SK-N-SH (cell line): ENCODE results near the gene RIC3. TPM values are rescaled to one million over a fixed set of nuclear protein-coding genes. Genes with fewer than 3 reads are reported as not detected.

ENCODE experiments used
- CTCF ChIA-PET: fragments of 300-600, 350-600 bp; formaldehyde crosslinking; extraction: SDS; loops from one replicate; lab custom pipeline; 2021; lab: Yijun Ruan, JAX
- POLR2A ChIA-PET: fragments of 350-600 bp; sonication (Branson Sonifier 250); formaldehyde crosslinking; extraction: SDS; loops from one replicate; lab custom pipeline; 2020; ENCODE audit warnings: antibody characterized with exemption, inconsistent platforms; lab: Yijun Ruan, JAX
- DNase-seq: peaks from one replicate; pipeline ENCODE4 v3.0.0; 2012
- H2AFZ ChIP-seq: fragments of 200-600 bp; sonication (generic); 2 replicates; pipeline ENCODE4 v1.8.1; 2016; ENCODE audit warnings: antibody characterized with exemption, mild to moderate bottlenecking, low read depth
- H3F3A ChIP-seq: fragments of 200-600 bp; sonication (generic); replicated peaks from 2 replicates; pipeline ENCODE3; 2016; ENCODE audit warnings: antibody characterized with exemption, mild to moderate bottlenecking; ENCODE audit not compliant: insufficient read depth
- H3K27ac ChIP-seq, 2 experiments: fragments of 200-500 bp in 1 of 2; fragments of 200-600 bp in 1 of 2; sonication (Bioruptor generic) in 1 of 2; sonication (generic), shearing (Covaris generic) in 1 of 2; 2 replicates each; pipeline versions ENCODE4 v1.5.1 to v1.6.1; 2014 to 2016; ENCODE audit warnings: low read depth in 2 of 2, inconsistent platforms in 1 of 2, low read length in 1 of 2, mild to moderate bottlenecking in 1 of 2, mixed read lengths in 1 of 2
- H3K27me3 ChIP-seq: fragments of 200-600 bp; sonication (generic), shearing (Covaris generic); 2 replicates; pipeline ENCODE4 v1.6.1; 2016; ENCODE audit warnings: mixed run types; ENCODE audit not compliant: insufficient read depth
- H3K36me3 ChIP-seq, 2 experiments: fragments of 200-500 bp in 1 of 2; fragments of 200-600 bp in 1 of 2; sonication (Bioruptor generic) in 1 of 2; sonication (generic) in 1 of 2; replicated peaks in 1 of 2; 2 replicates each; pipeline versions ENCODE3 to v1.5.1; 2014 to 2016; ENCODE audit warnings: low read length in 1 of 2, mild to moderate bottlenecking in 1 of 2; ENCODE audit not compliant: insufficient read depth in 2 of 2, control insufficient read depth in 1 of 2
- H3K4me1 ChIP-seq, 2 experiments: fragments of 200-500 bp in 1 of 2; fragments of 200-600 bp in 1 of 2; sonication (Bioruptor generic) in 1 of 2; sonication (generic), shearing (Covaris generic) in 1 of 2; 2 replicates each; pipeline versions ENCODE4 v1.5.1 to v1.6.1; 2014 to 2016; ENCODE audit warnings: low read depth in 1 of 2, low read length in 1 of 2, mixed run types in 1 of 2; ENCODE audit not compliant: insufficient read depth in 2 of 2, control insufficient read depth in 1 of 2
- H3K4me2 ChIP-seq: fragments of 200-600 bp; sonication (generic), shearing (Covaris generic); 2 replicates; pipeline ENCODE4 v1.6.1; 2017; ENCODE audit warnings: mixed run types
- H3K4me3 ChIP-seq, 2 experiments: fragments of 200-500 bp in 1 of 2; fragments of 200-600 bp in 1 of 2; sonication (Bioruptor generic) in 1 of 2; sonication (generic), shearing (Covaris generic) in 1 of 2; 2 replicates each; pipeline versions ENCODE4 v1.5.1 to v1.8.1; 2014 to 2016; ENCODE audit warnings: low read depth in 2 of 2, inconsistent platforms in 1 of 2, low read length in 1 of 2, mild to moderate bottlenecking in 1 of 2, mixed read lengths in 1 of 2, moderate library complexity in 1 of 2
- H3K79me2 ChIP-seq: fragments of 200-600 bp; sonication (generic); 2 replicates; pipeline ENCODE4 v1.8.1; 2017; ENCODE audit warnings: mild to moderate bottlenecking; ENCODE audit not compliant: insufficient read depth
- H3K9ac ChIP-seq: fragments of 200-600 bp; sonication (generic); 2 replicates; pipeline ENCODE4 v1.6.1; 2017; ENCODE audit warnings: mixed run types
- H3K9me2 ChIP-seq: fragments of 200-600 bp; sonication (generic); 2 replicates; pipeline ENCODE4 v1.6.1; 2017; ENCODE audit warnings: mixed run types
- H3K9me3 ChIP-seq: fragments of 200-600 bp; sonication (generic); 2 replicates; pipeline ENCODE4 v1.6.1; 2017; ENCODE audit warnings: mixed run types, mild to moderate bottlenecking, moderate library complexity
- H4K20me1 ChIP-seq: fragments of 200-600 bp; sonication (generic); 2 replicates; pipeline ENCODE4 v1.6.1; 2017; ENCODE audit warnings: mild to moderate bottlenecking, mixed run types; ENCODE audit not compliant: insufficient read depth
- CHD2 ChIP-seq: fragments of 150-350 bp; IDR thresholded peaks from 2 replicates; pipeline ENCODE4 v1.6.1; 2018; ENCODE audit warnings: low read length; ENCODE audit not compliant: partially characterized antibody
- RAD21 ChIP-seq: IDR thresholded peaks from 2 replicates; pipeline ENCODE4 v1.6.1; 2012; ENCODE audit warnings: mild to moderate bottlenecking, low read length
- RCOR1 ChIP-seq: fragments of 150-350 bp; IDR thresholded peaks from 2 replicates; pipeline ENCODE4 v1.6.1; 2017; ENCODE audit warnings: antibody characterized with exemption, low read length
- SMC3 ChIP-seq: IDR thresholded peaks from 2 replicates; pipeline ENCODE4 v1.6.1; 2012; ENCODE audit warnings: low read depth, low read length, improper control_type of control experiment
- WGBS: methylation state at CpG from one replicate; pipeline ENCODE4 v1.1.6; 2017; ENCODE audit warnings: low lambda C conversion rate; 5-methylcytosine and 5-hydroxymethylcytosine counted together
- polyA plus RNA-seq, 3 experiments: library from polyadenylated mRNA; depleted of rRNA; stranded (reverse); fragments of >200 nt; gene quantifications; 2 replicates each; pipeline ENCODE4 v1.2.3, GENCODE V29; 2012
- TF ChIP-seq, protein P1 (sequence below): IDR thresholded peaks from 2 replicates; pipeline ENCODE4 v1.4.0; 2012; ENCODE audit warnings: low read depth
- TF ChIP-seq, protein P2 (sequence below): IDR thresholded peaks from 2 replicates; pipeline ENCODE4 v1.6.1; 2012; ENCODE audit warnings: mild to moderate bottlenecking, low read depth, low read length, moderate library complexity
- TF ChIP-seq, protein P3 (sequence below): fragments of 150-350 bp; IDR thresholded peaks from 2 replicates; pipeline ENCODE4 v1.6.1; 2017; ENCODE audit warnings: antibody characterized with exemption, low read length, low read depth, borderline replicate concordance

Gene RIC3
- polyA plus RNA-seq, 1 of the 3 experiments (the other 2 are of a cell fraction) = 0.54 TPM

DNA sequence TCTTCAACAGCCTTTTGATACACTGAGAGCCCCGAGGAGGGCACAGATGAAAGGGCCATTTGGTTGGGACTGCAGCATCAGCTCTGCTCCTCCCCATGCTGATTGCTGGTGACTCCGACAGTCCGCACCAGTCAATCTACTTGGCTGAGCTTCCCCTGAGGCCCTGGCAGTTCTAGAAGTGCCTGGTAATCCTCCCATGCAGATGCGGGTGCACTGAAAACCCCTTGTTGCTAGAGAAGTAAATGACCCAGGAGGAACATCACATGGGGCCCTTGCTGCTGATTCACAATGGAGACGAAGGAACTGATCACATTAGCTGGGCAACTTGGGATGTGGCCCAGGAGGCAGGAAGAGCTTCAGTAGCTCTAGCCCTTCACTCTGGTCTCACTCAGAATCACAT lies 35.2 kb upstream of the RIC3 start (continued):
- TF ChIP-seq RCOR1 (no peak), SMC3 (no peak), RAD21 (no peak)
- TF ChIP-seq, protein P1, sequence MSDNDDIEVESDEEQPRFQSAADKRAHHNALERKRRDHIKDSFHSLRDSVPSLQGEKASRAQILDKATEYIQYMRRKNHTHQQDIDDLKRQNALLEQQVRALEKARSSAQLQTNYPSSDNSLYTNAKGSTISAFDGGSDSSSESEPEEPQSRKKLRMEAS = no peak
- TF ChIP-seq, protein P2, sequence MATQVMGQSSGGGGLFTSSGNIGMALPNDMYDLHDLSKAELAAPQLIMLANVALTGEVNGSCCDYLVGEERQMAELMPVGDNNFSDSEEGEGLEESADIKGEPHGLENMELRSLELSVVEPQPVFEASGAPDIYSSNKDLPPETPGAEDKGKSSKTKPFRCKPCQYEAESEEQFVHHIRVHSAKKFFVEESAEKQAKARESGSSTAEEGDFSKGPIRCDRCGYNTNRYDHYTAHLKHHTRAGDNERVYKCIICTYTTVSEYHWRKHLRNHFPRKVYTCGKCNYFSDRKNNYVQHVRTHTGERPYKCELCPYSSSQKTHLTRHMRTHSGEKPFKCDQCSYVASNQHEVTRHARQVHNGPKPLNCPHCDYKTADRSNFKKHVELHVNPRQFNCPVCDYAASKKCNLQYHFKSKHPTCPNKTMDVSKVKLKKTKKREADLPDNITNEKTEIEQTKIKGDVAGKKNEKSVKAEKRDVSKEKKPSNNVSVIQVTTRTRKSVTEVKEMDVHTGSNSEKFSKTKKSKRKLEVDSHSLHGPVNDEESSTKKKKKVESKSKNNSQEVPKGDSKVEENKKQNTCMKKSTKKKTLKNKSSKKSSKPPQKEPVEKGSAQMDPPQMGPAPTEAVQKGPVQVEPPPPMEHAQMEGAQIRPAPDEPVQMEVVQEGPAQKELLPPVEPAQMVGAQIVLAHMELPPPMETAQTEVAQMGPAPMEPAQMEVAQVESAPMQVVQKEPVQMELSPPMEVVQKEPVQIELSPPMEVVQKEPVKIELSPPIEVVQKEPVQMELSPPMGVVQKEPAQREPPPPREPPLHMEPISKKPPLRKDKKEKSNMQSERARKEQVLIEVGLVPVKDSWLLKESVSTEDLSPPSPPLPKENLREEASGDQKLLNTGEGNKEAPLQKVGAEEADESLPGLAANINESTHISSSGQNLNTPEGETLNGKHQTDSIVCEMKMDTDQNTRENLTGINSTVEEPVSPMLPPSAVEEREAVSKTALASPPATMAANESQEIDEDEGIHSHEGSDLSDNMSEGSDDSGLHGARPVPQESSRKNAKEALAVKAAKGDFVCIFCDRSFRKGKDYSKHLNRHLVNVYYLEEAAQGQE = no peak

DNA sequence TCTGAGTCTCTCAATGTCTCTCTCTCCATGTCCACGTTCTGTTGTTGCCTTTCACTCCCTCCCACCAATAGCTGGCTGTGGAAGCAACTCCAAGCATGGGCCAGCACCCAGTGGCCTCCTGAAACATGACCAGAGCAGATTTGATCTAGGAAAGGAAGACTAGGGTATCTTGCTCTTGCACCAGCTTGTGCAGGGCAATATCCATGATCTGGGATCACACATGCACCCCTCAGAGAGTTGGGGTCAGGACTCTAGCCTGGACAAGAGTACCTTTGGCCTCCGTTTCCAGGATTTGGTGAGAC lies 34.5 kb upstream of the RIC3 start:
- CTCF ChIA-PET = interaction anchor here (0.9 to 4.2 kb wide), 4 partner anchors 10 to 60 kb away, joined by 3 to 46 read pairs (median 10); partner anchors contain the start of gene LMO1
- no peak overlapping the region for H3K9ac ChIP-seq
- H4K20me1 ChIP-seq = no peaks in the 10 kb centered on the region
- peaks cover 0 to 24% of the 10 kb centered on the region in 2 experiments; a peak in 2 of 4 replicates for H3K4me1 ChIP-seq
- H3K36me3 ChIP-seq = no peaks in the 10 kb centered on the region
- H3K27ac ChIP-seq = no peak overlapping the region
- 48% methylated on average over 2 of the region's 2 CpGs for WGBS
- no peaks in the 10 kb centered on the region for H3K79me2 ChIP-seq
- no peaks in the 10 kb centered on the region for H3F3A ChIP-seq
- TF ChIP-seq, protein P3, sequence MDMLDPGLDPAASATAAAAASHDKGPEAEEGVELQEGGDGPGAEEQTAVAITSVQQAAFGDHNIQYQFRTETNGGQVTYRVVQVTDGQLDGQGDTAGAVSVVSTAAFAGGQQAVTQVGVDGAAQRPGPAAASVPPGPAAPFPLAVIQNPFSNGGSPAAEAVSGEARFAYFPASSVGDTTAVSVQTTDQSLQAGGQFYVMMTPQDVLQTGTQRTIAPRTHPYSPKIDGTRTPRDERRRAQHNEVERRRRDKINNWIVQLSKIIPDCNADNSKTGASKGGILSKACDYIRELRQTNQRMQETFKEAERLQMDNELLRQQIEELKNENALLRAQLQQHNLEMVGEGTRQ = no peak
- TF ChIP-seq, protein P1 = no peak
- TF ChIP-seq CHD2 = no peak
- TF ChIP-seq, protein P2 = no peak
- no peaks in the 10 kb centered on the region for H3K9me2 ChIP-seq
- DNase-seq = no peak
- H3K4me2 ChIP-seq = no peak overlapping the region
- no peak overlapping the region for H3K4me3 ChIP-seq
- POLR2A ChIA-PET = no interaction called here
- no peak overlapping the region for H2AFZ ChIP-seq
- H3K27me3 ChIP-seq = no peaks in the 10 kb centered on the region; the same call in 1 of the 2 replicates
- no peaks in the 10 kb centered on the region for H3K9me3 ChIP-seq
